ENCODE data around the gene NQO2. TPM values are rescaled to one million over a fixed set of nuclear protein-coding genes. Genes with fewer than 3 reads are reported as not detected.
A peak's percentile ranks its signal among the peaks of the same experiment; 100 is the strongest.

NQO2 gene
- total and polyA plus RNA-seq, 2 of the 13 experiments (the other 11 are each of a cell fraction or from before 2014, with no cell fraction given) = 32.2 to 56.5 TPM

DNA sequence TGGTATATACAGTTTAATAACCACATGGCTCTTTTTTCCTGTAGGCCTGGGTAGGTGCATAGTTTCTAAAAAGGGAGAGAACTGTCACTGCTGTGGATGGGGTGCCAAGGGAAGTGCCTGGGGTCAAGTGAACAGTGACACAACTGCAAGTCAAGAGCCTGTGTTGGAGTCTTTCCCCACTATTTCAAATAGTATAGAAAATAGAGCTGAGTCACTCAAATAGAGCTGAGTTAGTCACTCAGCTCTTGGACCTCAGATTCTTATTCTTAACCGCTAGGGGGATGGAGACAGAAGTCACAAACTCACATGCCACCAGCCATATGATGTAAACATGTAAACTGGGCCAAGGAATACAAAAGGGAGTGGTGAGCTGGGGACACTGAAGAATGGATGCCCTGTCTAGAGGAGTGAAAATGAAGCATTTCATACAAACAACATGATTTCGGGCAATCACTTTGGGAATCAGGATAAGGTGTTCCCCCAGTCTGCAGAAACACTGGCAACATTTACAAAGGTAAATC is 2.1 kb downstream of the NQO2 start (continued):
- TF ChIP-seq, protein P1, sequence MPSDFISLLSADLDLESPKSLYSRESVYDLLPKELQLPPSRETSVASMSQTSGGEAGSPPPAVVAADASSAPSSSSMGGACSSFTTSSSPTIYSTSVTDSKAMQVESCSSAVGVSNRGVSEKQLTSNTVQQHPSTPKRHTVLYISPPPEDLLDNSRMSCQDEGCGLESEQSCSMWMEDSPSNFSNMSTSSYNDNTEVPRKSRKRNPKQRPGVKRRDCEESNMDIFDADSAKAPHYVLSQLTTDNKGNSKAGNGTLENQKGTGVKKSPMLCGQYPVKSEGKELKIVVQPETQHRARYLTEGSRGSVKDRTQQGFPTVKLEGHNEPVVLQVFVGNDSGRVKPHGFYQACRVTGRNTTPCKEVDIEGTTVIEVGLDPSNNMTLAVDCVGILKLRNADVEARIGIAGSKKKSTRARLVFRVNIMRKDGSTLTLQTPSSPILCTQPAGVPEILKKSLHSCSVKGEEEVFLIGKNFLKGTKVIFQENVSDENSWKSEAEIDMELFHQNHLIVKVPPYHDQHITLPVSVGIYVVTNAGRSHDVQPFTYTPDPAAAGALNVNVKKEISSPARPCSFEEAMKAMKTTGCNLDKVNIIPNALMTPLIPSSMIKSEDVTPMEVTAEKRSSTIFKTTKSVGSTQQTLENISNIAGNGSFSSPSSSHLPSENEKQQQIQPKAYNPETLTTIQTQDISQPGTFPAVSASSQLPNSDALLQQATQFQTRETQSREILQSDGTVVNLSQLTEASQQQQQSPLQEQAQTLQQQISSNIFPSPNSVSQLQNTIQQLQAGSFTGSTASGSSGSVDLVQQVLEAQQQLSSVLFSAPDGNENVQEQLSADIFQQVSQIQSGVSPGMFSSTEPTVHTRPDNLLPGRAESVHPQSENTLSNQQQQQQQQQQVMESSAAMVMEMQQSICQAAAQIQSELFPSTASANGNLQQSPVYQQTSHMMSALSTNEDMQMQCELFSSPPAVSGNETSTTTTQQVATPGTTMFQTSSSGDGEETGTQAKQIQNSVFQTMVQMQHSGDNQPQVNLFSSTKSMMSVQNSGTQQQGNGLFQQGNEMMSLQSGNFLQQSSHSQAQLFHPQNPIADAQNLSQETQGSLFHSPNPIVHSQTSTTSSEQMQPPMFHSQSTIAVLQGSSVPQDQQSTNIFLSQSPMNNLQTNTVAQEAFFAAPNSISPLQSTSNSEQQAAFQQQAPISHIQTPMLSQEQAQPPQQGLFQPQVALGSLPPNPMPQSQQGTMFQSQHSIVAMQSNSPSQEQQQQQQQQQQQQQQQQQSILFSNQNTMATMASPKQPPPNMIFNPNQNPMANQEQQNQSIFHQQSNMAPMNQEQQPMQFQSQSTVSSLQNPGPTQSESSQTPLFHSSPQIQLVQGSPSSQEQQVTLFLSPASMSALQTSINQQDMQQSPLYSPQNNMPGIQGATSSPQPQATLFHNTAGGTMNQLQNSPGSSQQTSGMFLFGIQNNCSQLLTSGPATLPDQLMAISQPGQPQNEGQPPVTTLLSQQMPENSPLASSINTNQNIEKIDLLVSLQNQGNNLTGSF (CRISPR knock-in tag; IDR thresholded peaks at IDR 0.05) = no peak
- TF ChIP-seq, protein P2, sequence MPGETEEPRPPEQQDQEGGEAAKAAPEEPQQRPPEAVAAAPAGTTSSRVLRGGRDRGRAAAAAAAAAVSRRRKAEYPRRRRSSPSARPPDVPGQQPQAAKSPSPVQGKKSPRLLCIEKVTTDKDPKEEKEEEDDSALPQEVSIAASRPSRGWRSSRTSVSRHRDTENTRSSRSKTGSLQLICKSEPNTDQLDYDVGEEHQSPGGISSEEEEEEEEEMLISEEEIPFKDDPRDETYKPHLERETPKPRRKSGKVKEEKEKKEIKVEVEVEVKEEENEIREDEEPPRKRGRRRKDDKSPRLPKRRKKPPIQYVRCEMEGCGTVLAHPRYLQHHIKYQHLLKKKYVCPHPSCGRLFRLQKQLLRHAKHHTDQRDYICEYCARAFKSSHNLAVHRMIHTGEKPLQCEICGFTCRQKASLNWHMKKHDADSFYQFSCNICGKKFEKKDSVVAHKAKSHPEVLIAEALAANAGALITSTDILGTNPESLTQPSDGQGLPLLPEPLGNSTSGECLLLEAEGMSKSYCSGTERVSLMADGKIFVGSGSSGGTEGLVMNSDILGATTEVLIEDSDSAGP (CRISPR knock-in tag; IDR thresholded peaks at IDR 0.05; ENCODE audit: borderline replicate concordance) = no peak
- TF ChIP-seq ZBTB8A (CRISPR knock-in tag; IDR thresholded peaks at IDR 0.05; ENCODE audit: borderline replicate concordance, low read depth) (no peak), TGIF2 (CRISPR knock-in tag; IDR thresholded peaks at IDR 0.05) (0 out of 2 replicates have a peak, but pooled peaks have one; percentile 57), HDAC1 (CRISPR knock-in tag; IDR thresholded peaks at IDR 0.05) (0 out of 2 replicates have a peak, but pooled peaks have one; percentile 25), LBX2 (CRISPR knock-in tag; IDR thresholded peaks at IDR 0.05; ENCODE audit: borderline replicate concordance) (no peak), ZNF251 (CRISPR knock-in tag; IDR thresholded peaks at IDR 0.05) (no peak), ZNF292 (CRISPR knock-in tag; IDR thresholded peaks at IDR 0.05; ENCODE audit: borderline replicate concordance, low read depth) (no peak), ZC3H13 (CRISPR knock-in tag; IDR thresholded peaks at IDR 0.05) (no peak), ZNF619 (CRISPR knock-in tag; IDR thresholded peaks at IDR 0.05) (no peak), HOXA9 (CRISPR knock-in tag; IDR thresholded peaks at IDR 0.05; ENCODE audit: borderline replicate concordance) (no peak), THYN1 (CRISPR knock-in tag; IDR thresholded peaks at IDR 0.05; ENCODE audit: borderline replicate concordance, low read depth) (no peak), FOXO4 (CRISPR knock-in tag; conservative IDR thresholded peaks at IDR 0.05) (0 out of 2 replicates have a peak, but pooled peaks have one; percentile 26), PPARG (CRISPR knock-in tag; conservative IDR thresholded peaks at IDR 0.05) (peak; percentile 64; the same call in 1 of the 2 replicates)
- TF ChIP-seq, protein P3, sequence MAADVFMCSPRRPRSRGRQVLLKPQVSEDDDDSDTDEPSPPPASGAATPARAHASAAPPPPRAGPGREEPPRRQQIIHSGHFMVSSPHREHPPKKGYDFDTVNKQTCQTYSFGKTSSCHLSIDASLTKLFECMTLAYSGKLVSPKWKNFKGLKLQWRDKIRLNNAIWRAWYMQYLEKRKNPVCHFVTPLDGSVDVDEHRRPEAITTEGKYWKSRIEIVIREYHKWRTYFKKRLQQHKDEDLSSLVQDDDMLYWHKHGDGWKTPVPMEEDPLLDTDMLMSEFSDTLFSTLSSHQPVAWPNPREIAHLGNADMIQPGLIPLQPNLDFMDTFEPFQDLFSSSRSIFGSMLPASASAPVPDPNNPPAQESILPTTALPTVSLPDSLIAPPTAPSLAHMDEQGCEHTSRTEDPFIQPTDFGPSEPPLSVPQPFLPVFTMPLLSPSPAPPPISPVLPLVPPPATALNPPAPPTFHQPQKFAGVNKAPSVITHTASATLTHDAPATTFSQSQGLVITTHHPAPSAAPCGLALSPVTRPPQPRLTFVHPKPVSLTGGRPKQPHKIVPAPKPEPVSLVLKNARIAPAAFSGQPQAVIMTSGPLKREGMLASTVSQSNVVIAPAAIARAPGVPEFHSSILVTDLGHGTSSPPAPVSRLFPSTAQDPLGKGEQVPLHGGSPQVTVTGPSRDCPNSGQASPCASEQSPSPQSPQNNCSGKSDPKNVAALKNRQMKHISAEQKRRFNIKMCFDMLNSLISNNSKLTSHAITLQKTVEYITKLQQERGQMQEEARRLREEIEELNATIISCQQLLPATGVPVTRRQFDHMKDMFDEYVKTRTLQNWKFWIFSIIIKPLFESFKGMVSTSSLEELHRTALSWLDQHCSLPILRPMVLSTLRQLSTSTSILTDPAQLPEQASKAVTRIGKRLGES (CRISPR knock-in tag; IDR thresholded peaks at IDR 0.05; ENCODE audit: borderline replicate concordance) = no peak
